Heart left ventricle (tissue), 16 donors: ENCODE measurements around the gene RNF6. TPM values are rescaled to one million over a fixed set of nuclear protein-coding genes. Genes with fewer than 3 reads are reported as not detected.

Source experiments
- ATAC-seq, 4 donors: fragments of 200-7000 bp; cut with Tn5 transposase; one replicate each; pipeline ENCODE4 v1.9.1; 2020 to 2022; ENCODE audit warnings: moderate library complexity in 4 of 4, mild to moderate bottlenecking in 3 of 4, moderate number of reproducible peaks in 1 of 4
- DNase-seq, 5 donors: peaks; one replicate each; pipeline ENCODE4 v3.0.0-alpha.2; 2020
- H3K27ac ChIP-seq, 12 donors: fragments of 200-600 bp; sonication (generic) in 4 of 12; one replicate each; pipeline versions ENCODE4 v1.5.0 to v1.8.0; 2016 to 2022; ENCODE audit warnings: mild to moderate bottlenecking in 2 of 12
- H3K27me3 ChIP-seq, 9 donors: fragments of 200-600 bp; sonication (generic) in 2 of 9; one replicate each; pipeline versions ENCODE4 v1.5.1 to v1.8.0; 2016 to 2022; ENCODE audit warnings: mild to moderate bottlenecking in 3 of 9
- H3K36me3 ChIP-seq, 9 donors: fragments of 200-600 bp; sonication (generic) in 2 of 9; one replicate each; pipeline versions ENCODE4 v1.5.0 to v1.8.0; 2018 to 2022; ENCODE audit warnings: mild to moderate bottlenecking in 2 of 9
- H3K4me1 ChIP-seq, 12 donors: fragments of 200-600 bp; sonication (generic) in 4 of 12; one replicate each; pipeline versions ENCODE4 v1.5.0 to v1.8.0; 2016 to 2022; ENCODE audit warnings: mild to moderate bottlenecking in 3 of 12
- H3K4me3 ChIP-seq, 12 donors: fragments of 200-600 bp; sonication (generic) in 4 of 12; one replicate each; pipeline versions ENCODE4 v1.5.0 to v1.8.0; 2017 to 2022; ENCODE audit warnings: mild to moderate bottlenecking in 9 of 12, moderate library complexity in 4 of 12
- H3K9me3 ChIP-seq, 12 donors: fragments of 200-600 bp; sonication (generic) in 4 of 12; one replicate each; pipeline versions ENCODE4 v1.5.0 to v1.8.0; 2016 to 2022; ENCODE audit warnings: mild to moderate bottlenecking in 1 of 12
- CTCF ChIP-seq, 12 donors: fragments of 200-600 bp; sonication (generic) in 4 of 12; IDR thresholded peaks; one replicate each; pipeline versions ENCODE4 v1.5.0 to v1.8.0; 2018 to 2022; ENCODE audit warnings: antibody characterized with exemption in 12 of 12, mild to moderate bottlenecking in 5 of 12
- POLR2A ChIP-seq, 2 donors: fragments of 450-650 bp; IDR thresholded peaks; one replicate each; pipeline ENCODE4 v1.6.1; 2017; ENCODE audit warnings: antibody characterized with exemption in 2 of 2, mild to moderate bottlenecking in 2 of 2, moderate library complexity in 2 of 2
- WGBS, 4 donors: extraction: QIAGEN DNeasy Blood & Tissue Kit in 2 of 4; methylation state at CpG; one replicate each; pipeline versions ENCODE4 v1.1.5 to v1.1.7; 2013 to 2018; 5-methylcytosine and 5-hydroxymethylcytosine counted together
- intact Hi-C, 10 donors: fragments of 100-400 bp; cut with DNase I; formaldehyde crosslinking; loops; one replicate each; pipeline versions ENCODE4 v1.11.1 to v1.14.2; 2022
- long read RNA-seq, 3 donors: library from polyadenylated mRNA; unstranded; transcript quantifications; one replicate each; pipeline ENCODE4 v2.0.0, GENCODE V29; 2020 to 2021
- polyA plus RNA-seq, 2 donors: library from polyadenylated mRNA; stranded (reverse); fragments of 200-250 nt; gene quantifications; one replicate each; pipeline ENCODE4 v1.2.3, GENCODE V29; 2013
- total RNA-seq, 9 donors: library from RNA; depleted of rRNA in 2 of 9; stranded (reverse); fragments of >200 nt in 2 of 9; fragmentation: NEBNext Ultra II Directional in 3 of 9; extraction: Animal tissue kit (Norgen Biotek cat#: 25700) in 3 of 9; gene quantifications; one replicate each; pipeline versions ENCODE4 v1.1.0 to v1.2.4, GENCODE V29; 2016 to 2023
- donor health status: ischemic (EF 13 %, LVEDD 7.1; RV severe dilation, severe dysfunction).
- donor health status: healthy with polysubstance abuse.
- donor health status: DM: no; HTN: yes; CAD: no.
- donor health status: DM: no; HTN: no; CAD: no.
- donor health status: ischemic (EF 25% LVEDD 6.9; RV normal size, moderate dysfunction).
- donor health status: ischemic (EF 25% LVEDD 5.7; RV mildly dilated, moderate dysfunction).
- donor health status: healthy.
- donor health status: DM: yes; HTN: yes; CAD: no.
- donor health status: ischemic (EF 35%, LVEDD 5.7; RV mildly dilated, moderate dysfunction).
- donor health status: nonischemic (EF 11% LVEDD 7.7; RV severe dilation, severe dysfunction).
- donor health status: DM: yes; HTN: yes; CAD: no.
- donor health status: PGD.
- donor health status: ischemic (EF 29% LVEDD 5.4; RV normal size, mild dysfunction).
- donor health status: nonischemic (EF 23%, LVEDD 6.1; RV moderate dilation, normal function).

Gene RNF6
- total RNA-seq (10 to 100 TPM; 13.9 to 38.2 (median 23.8) TPM), polyA plus RNA-seq (10 to 100 TPM in 1 of 2 donors, 1 to 10 TPM in 1; 8.6 to 33.5 TPM)
- long read RNA-seq, donor 1, transcript RNF6-203 (5 exons, 3,706 nt), result major isoform, 16 of 40 reads
- long read RNA-seq, donor 1, transcript RNF6-201 (5 exons, 3,282 nt), result minor isoform, 8 of 40 reads
- long read RNA-seq, donor 1, partial matches to known transcripts, result 1 of 40 reads
- long read RNA-seq, donor 1, other reads (novel, unspliced or antisense), result 13 of 40 reads
- long read RNA-seq, donor 2, transcript RNF6-201 (5 exons, 3,282 nt), result major isoform, 54 of 119 reads
- long read RNA-seq, donor 2, transcript RNF6-203 (5 exons, 3,706 nt), result minor isoform, 46 of 119 reads
- long read RNA-seq, donor 2, transcript RNF6-204 (6 exons, 1,105 nt), result minor isoform, 5 of 119 reads
- long read RNA-seq, donor 2, partial matches to known transcripts, result 0 of 119 reads
- long read RNA-seq, donor 2, other reads (novel, unspliced or antisense), result 14 of 119 reads
- long read RNA-seq, donor 3, transcript RNF6-201 (5 exons, 3,282 nt), result minor isoform, 23 of 79 reads
- long read RNA-seq, donor 3, transcript RNF6-203 (5 exons, 3,706 nt), result major isoform, 32 of 79 reads
- long read RNA-seq, donor 3, partial matches to known transcripts, result 4 of 79 reads
- long read RNA-seq, donor 3, other reads (novel, unspliced or antisense), result 18 of 79 reads

GRCh38 chr13:26221721-26222519, at the start of gene RNF6:
Gene RNF6 (minus strand): TSS chr13:26222314. CDS start chr13:26219649, 2,665 bp downstream.
- intact Hi-C loops, result loop anchor here in 3 of 10 donors (2.0 to 5.0 kb wide), 3 partner anchors 31 to 35 kb away; no protein-coding TSS in a partner anchor
- peak; percentile 91 to 96 (median 96) for DNase-seq
- peak in 1 of 2 donors; percentile 39 for TF ChIP-seq POLR2A (IDR thresholded peaks at IDR 0.05)
- TF ChIP-seq CTCF (IDR thresholded peaks at IDR 0.05), result no peak
- WGBS, 4 donors, result 0% methylated on average over 26 to 67 of the region's 67 CpGs
- H3K36me3 ChIP-seq, result peaks cover 0 to 36% (median 33%) of the 10 kb centered on the region in 9 donors
- no peaks in the 10 kb centered on the region for H3K9me3 ChIP-seq
- peak within 1 kb of the TSS; percentile 90 to 99 (median 96) for H3K27ac ChIP-seq
- peak within 1 kb of the TSS; percentile 70 to 99 (median 90) for H3K4me3 ChIP-seq
- no peaks in the 10 kb centered on the region for H3K27me3 ChIP-seq
- peak; percentile 98 to 99 (median 99) for ATAC-seq
- H3K4me1 ChIP-seq, result peaks cover 4 to 33% (median 21%) of the 10 kb centered on the region in 12 donors

GRCh38 chr13:26270707-26271106, 48.6 kb upstream of the RNF6 start:
- TF ChIP-seq CTCF (IDR thresholded peaks at IDR 0.05) (no peak), POLR2A (IDR thresholded peaks at IDR 0.05) (no peak)
- Histone ChIP-seq H3K36me3 (no peaks in the 10 kb centered on the region), H3K4me3 (no peak overlapping the region), H3K27ac (no peak overlapping the region), H3K9me3 (no peaks in the 10 kb centered on the region), H3K27me3 (no peaks in the 10 kb centered on the region), H3K4me1 (peaks cover 0 to 40% (median 21%) of the 10 kb centered on the region in 12 donors)
- intact Hi-C loops, result no loop called here
- WGBS, 4 donors, result 81 to 96% (median 92%) methylated on average over 3 of the region's 3 CpGs
- DNase-seq (no peak), ATAC-seq (no peak)

GRCh38 chr13:26266311-26266710, 44.2 kb upstream of the RNF6 start:
- H3K36me3 ChIP-seq, result no peaks in the 10 kb centered on the region
- ATAC-seq (peak in 1 of 4 donors; percentile 56), DNase-seq (no peak)
- TF ChIP-seq POLR2A (IDR thresholded peaks at IDR 0.05) (no peak), CTCF (IDR thresholded peaks at IDR 0.05) (no peak)
- no peak overlapping the region for H3K27ac ChIP-seq
- H3K4me3 ChIP-seq, result no peak overlapping the region
- 53 to 59% (median 54%) methylated on average over 3 of the region's 3 CpGs for WGBS, 4 donors
- peaks cover 0 to 35% (median 16%) of the 10 kb centered on the region in 12 donors for H3K4me1 ChIP-seq
- no peaks in the 10 kb centered on the region for H3K9me3 ChIP-seq
- no peaks in the 10 kb centered on the region for H3K27me3 ChIP-seq
- intact Hi-C loops, result loop anchor here in 1 of 10 donors (10.0 kb wide), 1 partner anchor 108 kb away; no protein-coding TSS in a partner anchor
